NCI-H2107 treated with DMSO at 0.1 percent for 48 hours (cell line): ENCODE data around the gene NCF2.

Experiments
- DNase-seq: peaks from one replicate; lab custom pipeline; 2025; ENCODE audit not compliant: unreplicated experiment; lab: John Stamatoyannopoulos, UW

The NCF2 gene

GRCh38 chr1:183553331-183553730 is 36.9 kb downstream of the NCF2 start:
- DNase-seq = no peak

- DNase-seq = no peak
Observed at GRCh38 chr1:183552891-183553290, 37.4 kb downstream of the NCF2 start.

- no peak for DNase-seq
Observed at GRCh38 chr1:183552441-183552840, 37.8 kb downstream of the NCF2 start.

GRCh38 chr1:183551924-183552323 is 38.3 kb downstream of the NCF2 start:
- DNase-seq = no peak

- no peak for DNase-seq
Observed at GRCh38 chr1:183550915-183551314, 39.3 kb downstream of the NCF2 start.

GRCh38 chr1:183548116-183548515 is 42.1 kb downstream of the NCF2 start:
- DNase-seq = peak; percentile 95

- DNase-seq = no peak
Observed at GRCh38 chr1:183546427-183546826, 43.8 kb downstream of the NCF2 start.

- peak; percentile 60 for DNase-seq
Observed at GRCh38 chr1:183544598-183545297, 45.5 kb downstream of the NCF2 start.

- DNase-seq = peak; percentile 60
Observed at GRCh38 chr1:183543619-183544204, 46.5 kb downstream of the NCF2 start.

- no peak for DNase-seq
Observed at GRCh38 chr1:183537405-183537804, 52.9 kb downstream of the NCF2 start.

GRCh38 chr1:183533617-183534174 is 56.6 kb downstream of the NCF2 start:
- no peak for DNase-seq

GRCh38 chr1:183528577-183528976 is 61.7 kb downstream of the NCF2 start:
- no peak for DNase-seq

- no peak for DNase-seq
Observed at GRCh38 chr1:183522104-183522503, 68.2 kb downstream of the NCF2 start.

- DNase-seq = no peak
Observed at GRCh38 chr1:183520379-183520778, 69.9 kb downstream of the NCF2 start.

- DNase-seq = no peak
Observed at GRCh38 chr1:183517401-183517800, 72.9 kb downstream of the NCF2 start.

GRCh38 chr1:183516725-183517124 is 73.5 kb downstream of the NCF2 start:
- no peak for DNase-seq

GRCh38 chr1:183515002-183515689 is 75.1 kb downstream of the NCF2 start:
- no peak for DNase-seq

GRCh38 chr1:183514235-183514634 is 76.0 kb downstream of the NCF2 start:
- no peak for DNase-seq

- DNase-seq = no peak
Observed at GRCh38 chr1:183512450-183512849, 77.8 kb downstream of the NCF2 start.

GRCh38 chr1:183508694-183509093 is 81.6 kb downstream of the NCF2 start:
- no peak for DNase-seq

GRCh38 chr1:183506561-183506960 is 83.7 kb downstream of the NCF2 start:
- DNase-seq = no peak
